ENCODE results near the gene NCAPG.

GRCh38 chr4:17770845-17771244 lies 39.9 kb upstream of the NCAPG start:
- TF ChIP-seq GATA2 (IDR thresholded peaks at IDR 0.05; ENCODE audit: low read depth, low read length) (no peak), GATA3 (IDR thresholded peaks at IDR 0.05; ENCODE audit: low read depth, low read length) (no peak)
